Measurements from ENCODE around the gene DUOXA1.
"Not testable (repeated sequence)": the region's sequence is repeated elsewhere in the genome, so short reads cannot be mapped to it uniquely, and the experiment has no call there.

Gene DUOXA1

DNA sequence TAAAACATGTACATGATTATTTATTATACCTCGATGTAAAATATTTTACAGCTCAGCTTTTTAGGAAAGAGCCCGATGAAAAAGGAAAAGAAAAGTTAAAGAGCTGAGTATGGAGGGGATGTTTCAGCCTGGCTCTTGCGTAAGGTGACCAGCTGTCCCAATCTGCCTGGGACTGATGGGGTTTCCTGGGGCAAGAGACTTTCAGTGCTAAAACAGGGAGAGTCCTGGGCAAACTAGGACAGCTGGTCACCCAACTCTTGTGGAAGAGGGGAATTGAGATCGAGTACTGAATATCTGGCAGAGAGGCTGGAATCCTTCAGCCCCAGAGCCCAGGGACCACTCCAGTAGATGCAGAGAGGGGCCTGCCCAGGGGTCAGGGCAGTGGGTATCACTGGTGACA is 36.7 kb downstream of the DUOXA1 start:
- Histone ChIP-seq H3K4me1 (ENCODE audit: control insufficient read depth, insufficient read depth, low read length) (no peaks in the 10 kb centered on the region), H3K27me3 (ENCODE audit: control insufficient read depth, insufficient read depth, low read length, poor library complexity, severe bottlenecking) (no peaks in the 10 kb centered on the region)
- 95 to 96% methylated on average over 4 of the region's 4 CpGs for WGBS, 2 experiments

GRCh38 chr15:45091576-45091975 is 38.1 kb downstream of the DUOXA1 start:
- no peak overlapping the region for H3K27ac ChIP-seq (ENCODE audit: insufficient read depth, low read depth, low read length, poor library complexity, severe bottlenecking)
- no peaks in the 10 kb centered on the region for H3K4me1 ChIP-seq (ENCODE audit: control insufficient read depth, insufficient read depth, low read length)
- H3K4me3 ChIP-seq (ENCODE audit: insufficient read depth, low read depth, low read length): no peak overlapping the region
- WGBS, 2 experiments: 89 to 94% methylated on average over 2 of the region's 2 CpGs
- H3K9me3 ChIP-seq (ENCODE audit: control insufficient read depth, low read length): no peaks in the 10 kb centered on the region
- H3K36me3 ChIP-seq (ENCODE audit: control insufficient read depth, insufficient read depth, low read length): no peaks in the 10 kb centered on the region
- no peaks in the 10 kb centered on the region for H3K27me3 ChIP-seq (ENCODE audit: control insufficient read depth, insufficient read depth, low read length, poor library complexity, severe bottlenecking)

More for the DNA sequence above, 36.7 kb downstream of the DUOXA1 start:
- Histone ChIP-seq H3K4me3 (ENCODE audit: insufficient read depth, low read depth, low read length) (no peak overlapping the region), H3K27ac (ENCODE audit: insufficient read depth, low read depth, low read length, poor library complexity, severe bottlenecking) (no peak overlapping the region), H3K9me3 (ENCODE audit: control insufficient read depth, low read length) (no peaks in the 10 kb centered on the region), H3K36me3 (ENCODE audit: control insufficient read depth, insufficient read depth, low read length) (no peaks in the 10 kb centered on the region)

DNA sequence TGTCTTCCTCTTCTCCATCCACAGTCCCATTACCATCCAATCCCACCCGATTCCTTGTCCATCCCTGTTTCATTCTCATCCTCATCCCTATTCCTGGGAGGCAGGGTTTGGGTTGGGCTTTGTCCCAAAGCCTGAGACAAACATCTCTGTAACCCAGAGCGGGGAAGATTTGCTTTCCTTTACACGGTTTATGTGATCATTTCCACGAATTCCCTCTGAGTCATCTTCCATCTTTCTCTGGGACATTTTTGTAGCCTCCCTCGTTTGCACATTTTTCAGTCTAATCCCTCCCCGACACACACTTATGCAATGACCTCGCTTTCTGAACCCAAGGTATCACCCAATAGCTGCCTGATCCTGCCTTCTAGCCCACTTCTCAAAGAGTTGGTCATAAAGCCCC is 38.5 kb downstream of the DUOXA1 start:
- 71 to 73% methylated on average over 7 of the region's 7 CpGs for WGBS, 2 experiments
- H3K4me3 ChIP-seq (ENCODE audit: insufficient read depth, low read depth, low read length): no peak overlapping the region
- no peaks in the 10 kb centered on the region for H3K4me1 ChIP-seq (ENCODE audit: control insufficient read depth, insufficient read depth, low read length)
- H3K36me3 ChIP-seq (ENCODE audit: control insufficient read depth, insufficient read depth, low read length): no peaks in the 10 kb centered on the region
- no peaks in the 10 kb centered on the region for H3K27me3 ChIP-seq (ENCODE audit: control insufficient read depth, insufficient read depth, low read length, poor library complexity, severe bottlenecking)
- H3K9me3 ChIP-seq (ENCODE audit: control insufficient read depth, low read length): no peaks in the 10 kb centered on the region
- H3K27ac ChIP-seq (ENCODE audit: insufficient read depth, low read depth, low read length, poor library complexity, severe bottlenecking): no peak overlapping the region

DNA sequence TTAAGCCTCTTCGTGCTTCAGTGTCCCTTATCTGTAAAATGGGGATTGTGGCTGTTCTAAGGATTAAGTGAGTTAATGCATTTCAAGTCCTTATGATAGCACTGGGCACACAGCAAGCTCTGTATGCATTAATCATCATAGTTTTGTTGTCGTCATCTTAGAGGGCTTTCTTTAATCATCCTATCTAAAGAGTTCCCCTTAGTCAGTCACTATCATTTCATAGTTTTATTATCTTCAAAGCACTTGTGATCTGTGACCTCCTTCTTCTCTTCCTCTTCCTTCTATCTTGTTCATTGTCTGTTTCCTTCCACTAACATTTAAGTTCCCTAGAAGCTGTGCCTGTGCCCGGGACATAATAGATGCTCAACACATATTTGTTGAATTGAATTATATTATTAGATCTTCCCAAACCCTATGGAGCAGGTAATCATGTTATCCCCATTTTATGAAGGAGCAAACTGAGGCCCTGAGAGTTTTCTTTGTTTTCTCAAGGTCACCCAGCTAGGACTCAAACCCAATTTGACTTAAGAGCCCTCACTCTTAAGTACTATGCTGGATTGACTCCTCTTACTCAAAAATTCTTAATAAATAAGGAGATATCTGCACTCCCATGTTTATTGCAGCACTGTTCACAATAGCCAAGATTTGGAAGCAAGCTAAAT is 39.8 kb downstream of the DUOXA1 start:
- Histone ChIP-seq H3K27ac (ENCODE audit: insufficient read depth, low read depth, low read length, poor library complexity, severe bottlenecking) (no peak overlapping the region), H3K36me3 (ENCODE audit: control insufficient read depth, insufficient read depth, low read length) (no peaks in the 10 kb centered on the region), H3K9me3 (ENCODE audit: control insufficient read depth, low read length) (no peaks in the 10 kb centered on the region), H3K27me3 (ENCODE audit: control insufficient read depth, insufficient read depth, low read length, poor library complexity, severe bottlenecking) (no peaks in the 10 kb centered on the region), H3K4me1 (ENCODE audit: control insufficient read depth, insufficient read depth, low read length) (no peaks in the 10 kb centered on the region), H3K4me3 (ENCODE audit: insufficient read depth, low read depth, low read length) (no peak overlapping the region)
- WGBS, 2 experiments: 82 to 86% methylated on average over 2 of the region's 3 CpGs

DNA sequence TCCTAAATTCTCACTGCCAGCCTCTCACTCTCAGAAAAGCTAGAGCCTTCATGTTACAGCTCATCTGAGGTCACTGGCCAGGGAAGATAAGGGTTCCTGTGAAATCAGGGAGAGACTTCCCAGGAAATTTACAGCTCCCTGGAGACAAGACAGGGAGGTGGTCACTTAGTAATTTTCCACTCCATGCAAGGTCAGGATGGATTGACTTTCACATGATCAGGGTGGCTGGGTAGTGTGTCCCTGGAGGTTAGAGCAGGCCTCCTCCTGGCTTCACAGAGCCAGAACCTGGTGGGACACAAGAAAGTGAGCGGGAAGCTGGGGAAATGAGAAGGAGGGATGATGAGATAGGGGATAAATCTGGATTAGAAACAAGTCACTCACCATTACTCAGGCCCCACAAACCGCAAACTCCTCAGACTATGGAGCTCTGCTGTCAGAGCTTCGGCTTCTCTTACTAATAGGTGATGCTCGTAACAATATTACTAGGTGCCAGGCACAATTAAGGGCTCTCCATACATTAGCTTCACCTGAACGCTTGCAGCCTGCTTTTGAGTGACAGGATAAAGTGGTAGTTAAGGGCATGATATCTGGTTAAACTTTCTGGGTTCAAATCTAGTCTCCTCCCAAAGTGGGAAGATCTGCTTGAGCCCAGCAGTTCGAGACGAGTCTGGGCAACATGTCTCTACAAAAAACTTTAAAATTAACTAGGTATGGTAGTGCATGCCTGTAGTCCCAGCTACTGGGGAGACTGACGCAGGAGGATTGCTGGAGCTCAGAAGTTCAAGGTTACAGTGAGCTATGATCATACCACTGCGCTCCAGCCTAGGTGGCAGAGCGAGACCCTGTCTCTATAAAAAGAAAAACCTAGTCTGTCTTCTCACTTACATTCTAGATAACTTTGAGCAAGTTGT is 40.6 kb downstream of the DUOXA1 start:
- no peaks in the 10 kb centered on the region for H3K4me1 ChIP-seq (ENCODE audit: control insufficient read depth, insufficient read depth, low read length)
- WGBS, 2 experiments: 93 to 96% methylated on average over 9 to 10 of the region's 10 CpGs
- no peaks in the 10 kb centered on the region for H3K27me3 ChIP-seq (ENCODE audit: control insufficient read depth, insufficient read depth, low read length, poor library complexity, severe bottlenecking)
- no peak overlapping the region for H3K27ac ChIP-seq (ENCODE audit: insufficient read depth, low read depth, low read length, poor library complexity, severe bottlenecking)
- no peak overlapping the region for H3K4me3 ChIP-seq (ENCODE audit: insufficient read depth, low read depth, low read length)
- H3K9me3 ChIP-seq (ENCODE audit: control insufficient read depth, low read length): no peaks in the 10 kb centered on the region
- no peaks in the 10 kb centered on the region for H3K36me3 ChIP-seq (ENCODE audit: control insufficient read depth, insufficient read depth, low read length)

- WGBS, 2 experiments: 93 to 95% methylated on average over 1 of the region's 1 CpG
Observed at GRCh38 chr15:45087513-45087912, 42.2 kb downstream of the DUOXA1 start.

GRCh38 chr15:45084163-45084562 is 45.5 kb downstream of the DUOXA1 start:
- WGBS, 2 experiments: 91 to 94% methylated on average over 2 to 3 of the region's 3 CpGs
- H3K27me3 ChIP-seq (ENCODE audit: control insufficient read depth, insufficient read depth, low read length, poor library complexity, severe bottlenecking): no peaks in the 10 kb centered on the region
- no peak overlapping the region for H3K4me3 ChIP-seq (ENCODE audit: insufficient read depth, low read depth, low read length)
- H3K27ac ChIP-seq (ENCODE audit: insufficient read depth, low read depth, low read length, poor library complexity, severe bottlenecking): no peak overlapping the region
- H3K4me1 ChIP-seq (ENCODE audit: control insufficient read depth, insufficient read depth, low read length): no peaks in the 10 kb centered on the region
- H3K9me3 ChIP-seq (ENCODE audit: control insufficient read depth, low read length): no peaks in the 10 kb centered on the region
- H3K36me3 ChIP-seq (ENCODE audit: control insufficient read depth, insufficient read depth, low read length): no peaks in the 10 kb centered on the region

More at GRCh38 chr15:45087513-45087912, 42.2 kb downstream of the DUOXA1 start:
- Histone ChIP-seq H3K4me1 (ENCODE audit: control insufficient read depth, insufficient read depth, low read length) (no peaks in the 10 kb centered on the region), H3K27me3 (ENCODE audit: control insufficient read depth, insufficient read depth, low read length, poor library complexity, severe bottlenecking) (no peaks in the 10 kb centered on the region), H3K9me3 (ENCODE audit: control insufficient read depth, low read length) (no peaks in the 10 kb centered on the region), H3K4me3 (ENCODE audit: insufficient read depth, low read depth, low read length) (no peak overlapping the region), H3K27ac (ENCODE audit: insufficient read depth, low read depth, low read length, poor library complexity, severe bottlenecking) (no peak overlapping the region), H3K36me3 (ENCODE audit: control insufficient read depth, insufficient read depth, low read length) (no peaks in the 10 kb centered on the region)

DNA sequence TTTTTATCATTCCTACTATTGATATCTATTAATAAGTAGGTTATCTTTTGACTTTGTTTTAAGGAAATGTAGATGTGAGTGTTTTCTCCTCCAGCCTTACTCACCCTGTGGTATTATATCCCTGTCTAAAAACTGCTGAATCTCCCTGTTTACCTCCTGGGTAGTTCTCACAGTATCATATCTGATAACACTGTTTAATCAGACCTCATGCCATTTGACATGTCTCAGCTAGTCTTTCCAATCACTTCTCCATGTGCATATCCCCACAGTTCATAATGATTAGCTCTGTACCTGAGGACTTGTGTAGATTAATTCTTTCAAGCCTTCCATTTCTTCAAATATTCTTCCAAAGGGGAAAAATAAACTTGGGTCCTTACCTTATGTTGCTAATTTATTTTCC is 46.5 kb downstream of the DUOXA1 start:
- Histone ChIP-seq H3K9me3 (ENCODE audit: control insufficient read depth, low read length) (no peaks in the 10 kb centered on the region), H3K27ac (ENCODE audit: insufficient read depth, low read depth, low read length, poor library complexity, severe bottlenecking) (no peak overlapping the region), H3K4me1 (ENCODE audit: control insufficient read depth, insufficient read depth, low read length) (no peaks in the 10 kb centered on the region), H3K27me3 (ENCODE audit: control insufficient read depth, insufficient read depth, low read length, poor library complexity, severe bottlenecking) (no peaks in the 10 kb centered on the region), H3K4me3 (ENCODE audit: insufficient read depth, low read depth, low read length) (no peak overlapping the region), H3K36me3 (ENCODE audit: control insufficient read depth, insufficient read depth, low read length) (no peaks in the 10 kb centered on the region)

- not testable (repeated sequence) for H3K36me3 ChIP-seq (ENCODE audit: control insufficient read depth, insufficient read depth, low read length); H3K4me3 ChIP-seq (ENCODE audit: insufficient read depth, low read depth, low read length); H3K27ac ChIP-seq (ENCODE audit: insufficient read depth, low read depth, low read length, poor library complexity, severe bottlenecking); H3K9me3 ChIP-seq (ENCODE audit: control insufficient read depth, low read length); H3K4me1 ChIP-seq (ENCODE audit: control insufficient read depth, insufficient read depth, low read length); H3K27me3 ChIP-seq (ENCODE audit: control insufficient read depth, insufficient read depth, low read length, poor library complexity, severe bottlenecking)
- 86 to 95% methylated on average over 5 to 6 of the region's 10 CpGs for WGBS, 2 experiments
Observed at GRCh38 chr15:45082412-45082811, 47.3 kb downstream of the DUOXA1 start.

- H3K36me3 ChIP-seq (ENCODE audit: control insufficient read depth, insufficient read depth, low read length); H3K4me1 ChIP-seq (ENCODE audit: control insufficient read depth, insufficient read depth, low read length); H3K27ac ChIP-seq (ENCODE audit: insufficient read depth, low read depth, low read length, poor library complexity, severe bottlenecking); H3K9me3 ChIP-seq (ENCODE audit: control insufficient read depth, low read length); H3K27me3 ChIP-seq (ENCODE audit: control insufficient read depth, insufficient read depth, low read length, poor library complexity, severe bottlenecking); H3K4me3 ChIP-seq (ENCODE audit: insufficient read depth, low read depth, low read length): not testable (repeated sequence)
- WGBS, 2 experiments: 91 to 96% methylated on average over 2 of the region's 3 CpGs
Observed at GRCh38 chr15:45080593-45080992, 49.1 kb downstream of the DUOXA1 start.
